ENCODE data around the gene DNAJB6. TPM values are rescaled to one million over a fixed set of nuclear protein-coding genes. Genes with fewer than 3 reads are reported as not detected.

Gene DNAJB6
- total RNA-seq, 1 experiment from 2014 or later: 82.5 TPM

DNA sequence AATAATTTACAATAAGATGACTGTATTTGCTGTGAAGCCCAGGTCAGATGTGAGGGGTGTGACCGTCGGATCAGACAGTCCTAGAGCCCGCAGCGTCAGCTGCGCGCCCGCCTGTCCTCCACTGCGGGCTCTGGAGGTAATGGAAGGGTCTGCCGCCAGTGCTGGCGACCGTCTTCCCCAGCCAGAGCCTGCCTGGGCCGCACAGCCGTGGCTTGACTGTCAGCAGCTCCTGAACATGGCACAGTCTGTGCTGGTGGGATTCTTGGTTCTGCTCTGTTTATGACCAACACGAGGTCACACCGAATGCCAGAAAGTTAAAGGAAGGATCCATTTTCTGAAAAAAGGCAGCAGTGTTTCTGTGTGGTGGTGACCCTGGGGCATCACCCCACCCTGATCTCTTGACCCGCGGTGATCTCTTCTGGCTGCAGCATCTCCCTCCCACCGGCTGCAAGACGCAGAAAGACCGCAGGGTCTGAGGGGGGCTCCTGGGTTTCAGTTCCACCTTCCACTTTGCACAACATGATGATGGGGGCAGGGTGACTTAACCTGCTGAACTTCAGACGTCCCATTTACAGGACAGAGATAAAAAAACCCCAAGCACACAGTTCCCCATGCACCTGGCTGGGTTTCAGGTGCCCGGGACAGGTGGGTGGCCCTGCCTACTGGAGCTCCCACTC lies 103.7 kb downstream of the DNAJB6 start:
- CTCF ChIA-PET: no interaction called here
- no peaks in the 10 kb centered on the region for H4K20me1 ChIP-seq (ENCODE audit: insufficient read depth)
- H3K27me3 ChIP-seq (ENCODE audit: insufficient read depth, low read length): no peaks in the 10 kb centered on the region
- H3K79me2 ChIP-seq (ENCODE audit: insufficient read depth, low read length): no peaks in the 10 kb centered on the region
- H3K4me1 ChIP-seq (ENCODE audit: control insufficient read depth in 1 of 2, insufficient read depth in 2 of 2, low read length in 2 of 2): no peaks in the 10 kb centered on the region
- H3K4me3 ChIP-seq (replicated peaks in 1 of 2; ENCODE audit: low read depth in 1 of 2, low read length in 2 of 2): no peak overlapping the region
- no peak overlapping the region for H3K9ac ChIP-seq (ENCODE audit: low read length)
- RAD21 ChIA-PET (ENCODE audit: low non-redundant PET in 1 of 2, low total read pairs in 2 of 2, uncharacterized antibody in 2 of 2, unreplicated experiment in 2 of 2): no interaction called here
- H2AFZ ChIP-seq (ENCODE audit: low read depth, low read length, poor library complexity, severe bottlenecking): no peak overlapping the region
- no TSS peak for BruUV-seq (replicated peaks)
- H3K27ac ChIP-seq (ENCODE audit: low read depth, low read length): no peak overlapping the region
- ATAC-seq: no peak
- no peaks in the 10 kb centered on the region for H3K36me3 ChIP-seq (ENCODE audit: control insufficient read depth in 1 of 2, insufficient read depth in 2 of 2, low read length in 2 of 2)
- no peak overlapping the region for H3K4me2 ChIP-seq (ENCODE audit: low read length)
- H3K9me2 ChIP-seq (ENCODE audit: insufficient read depth): no peaks in the 10 kb centered on the region
- no peaks in the 10 kb centered on the region for H3K9me3 ChIP-seq (ENCODE audit: control insufficient read depth in 1 of 2, insufficient read depth in 1 of 2, low read depth in 1 of 2, low read length in 2 of 2)
- intact Hi-C loops (cut with micrococcal nuclease): no loop called here
- POLR2A ChIA-PET: no interaction called here
- no peak for TF ChIP-seq YY1 (IDR thresholded peaks at IDR 0.05; ENCODE audit: extremely low read depth, insufficient replicate concordance, low read depth, low read length)
- no peak for DNase-seq (ENCODE audit: low read depth, low spot score)

DNA sequence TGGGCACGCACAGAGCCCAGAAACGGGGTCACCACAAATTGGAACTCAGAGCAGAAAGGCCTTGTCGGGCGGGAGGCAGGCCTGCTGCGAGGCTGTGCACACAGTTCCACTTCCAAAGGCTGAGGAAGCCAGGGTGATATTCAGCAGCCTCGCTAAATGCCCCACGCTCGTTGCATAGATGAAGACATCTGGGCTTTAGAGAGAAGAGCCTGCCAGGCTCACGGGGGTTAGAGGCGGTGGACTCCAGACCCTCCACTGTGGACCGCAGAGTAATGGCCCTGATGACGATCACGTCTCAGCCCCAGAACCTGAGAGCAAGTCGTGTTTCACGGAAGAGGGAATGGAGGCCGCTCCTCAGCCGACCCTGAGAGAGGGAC lies 104.2 kb downstream of the DNAJB6 start:
- TF ChIP-seq ATF3 (IDR thresholded peaks at IDR 0.05) (no peak), ELF1 (IDR thresholded peaks at IDR 0.05; ENCODE audit: borderline replicate concordance, low read depth) (no peak), CEBPB (IDR thresholded peaks at IDR 0.05; ENCODE audit: low read depth) (no peak), POLR2A (IDR thresholded peaks at IDR 0.05; ENCODE audit: borderline replicate concordance, extremely low read depth, insufficient read depth, insufficient read length) (no peak), POLR2AphosphoS5 (IDR thresholded peaks at IDR 0.05; ENCODE audit: low read depth, low read length) (no peak), EZH2 (IDR thresholded peaks at IDR 0.05) (no peak), RAD21 (IDR thresholded peaks at IDR 0.05; ENCODE audit: low read depth) (no peak), FOSL1 (IDR thresholded peaks at IDR 0.05; ENCODE audit: low read depth) (no peak), ZFX (IDR thresholded peaks at IDR 0.05) (no peak)
- TF ChIP-seq, protein P1, sequence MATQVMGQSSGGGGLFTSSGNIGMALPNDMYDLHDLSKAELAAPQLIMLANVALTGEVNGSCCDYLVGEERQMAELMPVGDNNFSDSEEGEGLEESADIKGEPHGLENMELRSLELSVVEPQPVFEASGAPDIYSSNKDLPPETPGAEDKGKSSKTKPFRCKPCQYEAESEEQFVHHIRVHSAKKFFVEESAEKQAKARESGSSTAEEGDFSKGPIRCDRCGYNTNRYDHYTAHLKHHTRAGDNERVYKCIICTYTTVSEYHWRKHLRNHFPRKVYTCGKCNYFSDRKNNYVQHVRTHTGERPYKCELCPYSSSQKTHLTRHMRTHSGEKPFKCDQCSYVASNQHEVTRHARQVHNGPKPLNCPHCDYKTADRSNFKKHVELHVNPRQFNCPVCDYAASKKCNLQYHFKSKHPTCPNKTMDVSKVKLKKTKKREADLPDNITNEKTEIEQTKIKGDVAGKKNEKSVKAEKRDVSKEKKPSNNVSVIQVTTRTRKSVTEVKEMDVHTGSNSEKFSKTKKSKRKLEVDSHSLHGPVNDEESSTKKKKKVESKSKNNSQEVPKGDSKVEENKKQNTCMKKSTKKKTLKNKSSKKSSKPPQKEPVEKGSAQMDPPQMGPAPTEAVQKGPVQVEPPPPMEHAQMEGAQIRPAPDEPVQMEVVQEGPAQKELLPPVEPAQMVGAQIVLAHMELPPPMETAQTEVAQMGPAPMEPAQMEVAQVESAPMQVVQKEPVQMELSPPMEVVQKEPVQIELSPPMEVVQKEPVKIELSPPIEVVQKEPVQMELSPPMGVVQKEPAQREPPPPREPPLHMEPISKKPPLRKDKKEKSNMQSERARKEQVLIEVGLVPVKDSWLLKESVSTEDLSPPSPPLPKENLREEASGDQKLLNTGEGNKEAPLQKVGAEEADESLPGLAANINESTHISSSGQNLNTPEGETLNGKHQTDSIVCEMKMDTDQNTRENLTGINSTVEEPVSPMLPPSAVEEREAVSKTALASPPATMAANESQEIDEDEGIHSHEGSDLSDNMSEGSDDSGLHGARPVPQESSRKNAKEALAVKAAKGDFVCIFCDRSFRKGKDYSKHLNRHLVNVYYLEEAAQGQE (IDR thresholded peaks at IDR 0.05; ENCODE audit: low read depth): no peak
- TF ChIP-seq, protein P2, sequence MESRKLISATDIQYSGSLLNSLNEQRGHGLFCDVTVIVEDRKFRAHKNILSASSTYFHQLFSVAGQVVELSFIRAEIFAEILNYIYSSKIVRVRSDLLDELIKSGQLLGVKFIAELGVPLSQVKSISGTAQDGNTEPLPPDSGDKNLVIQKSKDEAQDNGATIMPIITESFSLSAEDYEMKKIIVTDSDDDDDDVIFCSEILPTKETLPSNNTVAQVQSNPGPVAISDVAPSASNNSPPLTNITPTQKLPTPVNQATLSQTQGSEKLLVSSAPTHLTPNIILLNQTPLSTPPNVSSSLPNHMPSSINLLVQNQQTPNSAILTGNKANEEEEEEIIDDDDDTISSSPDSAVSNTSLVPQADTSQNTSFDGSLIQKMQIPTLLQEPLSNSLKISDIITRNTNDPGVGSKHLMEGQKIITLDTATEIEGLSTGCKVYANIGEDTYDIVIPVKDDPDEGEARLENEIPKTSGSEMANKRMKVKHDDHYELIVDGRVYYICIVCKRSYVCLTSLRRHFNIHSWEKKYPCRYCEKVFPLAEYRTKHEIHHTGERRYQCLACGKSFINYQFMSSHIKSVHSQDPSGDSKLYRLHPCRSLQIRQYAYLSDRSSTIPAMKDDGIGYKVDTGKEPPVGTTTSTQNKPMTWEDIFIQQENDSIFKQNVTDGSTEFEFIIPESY (IDR thresholded peaks at IDR 0.05; ENCODE audit: extremely low read depth, insufficient replicate concordance, low read length): no peak
- Histone ChIP-seq H3K9me3 (ENCODE audit: control insufficient read depth in 1 of 2, insufficient read depth in 1 of 2, low read depth in 1 of 2, low read length in 2 of 2) (no peaks in the 10 kb centered on the region), H3K36me3 (ENCODE audit: control insufficient read depth in 1 of 2, insufficient read depth in 2 of 2, low read length in 2 of 2) (no peaks in the 10 kb centered on the region), H3K4me1 (ENCODE audit: control insufficient read depth in 1 of 2, insufficient read depth in 2 of 2, low read length in 2 of 2) (no peaks in the 10 kb centered on the region), H4K20me1 (ENCODE audit: insufficient read depth) (no peaks in the 10 kb centered on the region), H3K9me2 (ENCODE audit: insufficient read depth) (no peaks in the 10 kb centered on the region), H3K4me3 (replicated peaks in 1 of 2; ENCODE audit: low read depth in 1 of 2, low read length in 2 of 2) (no peak overlapping the region), H3K4me2 (ENCODE audit: low read length) (no peak overlapping the region), H3K27me3 (ENCODE audit: insufficient read depth, low read length) (no peaks in the 10 kb centered on the region), H2AFZ (ENCODE audit: low read depth, low read length, poor library complexity, severe bottlenecking) (no peak overlapping the region), H3K79me2 (ENCODE audit: insufficient read depth, low read length) (no peaks in the 10 kb centered on the region), H3K27ac (ENCODE audit: low read depth, low read length) (no peak overlapping the region), H3K9ac (ENCODE audit: low read length) (no peak overlapping the region)
- intact Hi-C loops (cut with micrococcal nuclease): no loop called here
- ChIA-PET CTCF (no interaction called here), RAD21 (ENCODE audit: low non-redundant PET in 1 of 2, low total read pairs in 2 of 2, uncharacterized antibody in 2 of 2, unreplicated experiment in 2 of 2) (no interaction called here), POLR2A (no interaction called here)
- ATAC-seq: no peak
- DNase-seq (ENCODE audit: low read depth, low spot score): no peak
- no TSS peak for BruUV-seq (replicated peaks)
